ENCODE measurements around the gene PALD1. TPM values are rescaled to one million over a fixed set of nuclear protein-coding genes. Genes with fewer than 3 reads are reported as not detected.

The PALD1 gene
- total and polyA plus RNA-seq, 2 of the 4 experiments (the other 2 are of a cell fraction): 0.12 to 0.18 TPM

GRCh38 chr10:70582793-70583668, 104.5 kb downstream of the PALD1 start:
- no peak overlapping the region for H3K9ac ChIP-seq (ENCODE audit: low read depth, low read length)
- no peak overlapping the region for H2BK20ac ChIP-seq (ENCODE audit: low read depth, low read length)
- BruUV-seq (replicated peaks): no TSS peak
- DNase-seq (no peak), ATAC-seq (ENCODE audit: low read depth) (no peak)
- H3K9me3 ChIP-seq (ENCODE audit: control insufficient read depth, insufficient read depth, low read length): no peaks in the 10 kb centered on the region
- H3K27ac ChIP-seq (ENCODE audit: insufficient read depth, low read length): no peak overlapping the region
- H3K9me1 ChIP-seq (ENCODE audit: insufficient read depth, low read length): no peaks in the 10 kb centered on the region
- no peak overlapping the region for H4K8ac ChIP-seq (ENCODE audit: low read depth in 2 of 2, low read length in 2 of 2)
- intact Hi-C loops (cut with micrococcal nuclease) (no loop called here), in situ Hi-C loops (cut with MboI; ENCODE audit: low sequenced_read_pairs) (no loop called here), dilution Hi-C loops (cut with HindIII; ENCODE audit: low sequenced_read_pairs, unreplicated experiment) (no loop called here)
- H2AK5ac ChIP-seq (ENCODE audit: low read depth, low read length): no peak overlapping the region
- no peak overlapping the region for H2AFZ ChIP-seq (replicated peaks; ENCODE audit: low read length, poor library complexity)
- H4K91ac ChIP-seq (ENCODE audit: insufficient read depth, low read depth, low read length): no peak overlapping the region
- H3K56ac ChIP-seq (ENCODE audit: extremely low read depth, insufficient read depth, low read length): no peak overlapping the region
- no peak overlapping the region for H3K18ac ChIP-seq (ENCODE audit: low read depth, low read length)
- no peaks in the 10 kb centered on the region for H3K79me1 ChIP-seq (ENCODE audit: low read depth in 1 of 2, low read length in 2 of 2)
- no peaks in the 10 kb centered on the region for H3K36me3 ChIP-seq (ENCODE audit: control insufficient read depth, insufficient read depth, low read length)
- H3K4ac ChIP-seq (ENCODE audit: low read depth, low read length): no peak overlapping the region
- no peak overlapping the region for H2AK9ac ChIP-seq (replicated peaks; ENCODE audit: low read depth, low read length, poor library complexity)
- H2BK15ac ChIP-seq (ENCODE audit: low read depth, low read length): no peak overlapping the region
- H3K4me1 ChIP-seq (ENCODE audit: control insufficient read depth, insufficient read depth, low read length): no peaks in the 10 kb centered on the region; the same call in 1 of the 2 replicates
- 77% methylated on average over 11 of the region's 19 CpGs; no CpG with 5 or more reads in 1 of the 2 experiments for WGBS, 2 experiments (ENCODE audit: extremely low coverage in 2 of 2, insufficient read length in 1 of 2)
- no peak overlapping the region for H3K4me3 ChIP-seq (ENCODE audit: insufficient read depth, low read depth, low read length)
- H3K27me3 ChIP-seq (ENCODE audit: control insufficient read depth, insufficient read depth, low read length): peaks cover 22% of the 10 kb centered on the region
- H3K4me2 ChIP-seq (ENCODE audit: low read depth, low read length): no peak overlapping the region
- H4K5ac ChIP-seq (ENCODE audit: low read depth, low read length): no peak overlapping the region
- no peak overlapping the region for H2BK5ac ChIP-seq (ENCODE audit: low read depth, low read length, poor library complexity, severe bottlenecking)
- H3K14ac ChIP-seq (replicated peaks; ENCODE audit: low read depth, low read length): no peak overlapping the region
- CTCF ChIA-PET: interaction anchor here (0.6 kb wide), 1 partner anchor 193 kb away, joined by 4 read pairs; no protein-coding TSS in a partner anchor
- POLR2A ChIA-PET (ENCODE audit: unreplicated experiment): no interaction called here
- no peaks in the 10 kb centered on the region for H4K20me1 ChIP-seq (ENCODE audit: insufficient read depth, low read length)
- H2BK120ac ChIP-seq (ENCODE audit: low read depth, low read length): no peak overlapping the region
- H3K23ac ChIP-seq (ENCODE audit: low read depth, low read length): no peak overlapping the region
- no peak for TF ChIP-seq USF2 (IDR thresholded peaks at IDR 0.05; ENCODE audit: low read depth, low read length)
- TF ChIP-seq MAZ (IDR thresholded peaks at IDR 0.05; ENCODE audit: borderline replicate concordance, low read depth, low read length): no peak
- no peak for TF ChIP-seq FOS (IDR thresholded peaks at IDR 0.05; ENCODE audit: low read depth, low read length)
- no peak for TF ChIP-seq CEBPB (IDR thresholded peaks at IDR 0.05; ENCODE audit: low read depth, low read length)
- no peak for TF ChIP-seq CHD1 (IDR thresholded peaks at IDR 0.05; ENCODE audit: low read depth, low read length)
- no peak for TF ChIP-seq NFE2L2 (IDR thresholded peaks at IDR 0.05; ENCODE audit: low read depth, low read length)
- no peak for TF ChIP-seq SMC3 (IDR thresholded peaks at IDR 0.05; ENCODE audit: low read depth, low read length)
- no peak for TF ChIP-seq POLR2A (IDR thresholded peaks at IDR 0.05; ENCODE audit: low read depth, low read length)
- TF ChIP-seq BHLHE40 (IDR thresholded peaks at IDR 0.05; ENCODE audit: low read depth, low read length): no peak
- no peak for TF ChIP-seq RAD21 (IDR thresholded peaks at IDR 0.05; ENCODE audit: low read length)
- TF ChIP-seq RCOR1 (IDR thresholded peaks at IDR 0.05; ENCODE audit: insufficient replicate concordance, low read length): no peak
- TF ChIP-seq RFX5 (IDR thresholded peaks at IDR 0.05; ENCODE audit: low read depth, low read length): no peak
- TF ChIP-seq ELK1 (IDR thresholded peaks at IDR 0.05; ENCODE audit: borderline replicate concordance, low read depth, low read length): no peak
- TF ChIP-seq MAFK (IDR thresholded peaks at IDR 0.05; ENCODE audit: low read depth, low read length): no peak
- TF ChIP-seq CTCF (conservative IDR thresholded peaks at IDR 0.05; ENCODE audit: low read depth, low read length): no peak

Measured in IMR-90 (cell line).